ENCODE measurements around the gene NEUROG1. TPM values are rescaled to one million over a fixed set of nuclear protein-coding genes. Genes with fewer than 3 reads are reported as not detected.

Gene NEUROG1
- total and polyA plus RNA-seq, 2 donors, result not detected

GRCh38 chr5:135569755-135570452, 34.1 kb upstream of the NEUROG1 start:
- no peak overlapping the region for H3K4me3 ChIP-seq (ENCODE audit: low read depth, low read length)
- no peaks in the 10 kb centered on the region for H3K4me1 ChIP-seq (ENCODE audit: insufficient read depth)
- no peak overlapping the region for H3K27ac ChIP-seq (ENCODE audit: low read depth)
- no peaks in the 10 kb centered on the region for H3K36me3 ChIP-seq (ENCODE audit: insufficient read depth)
- 63% methylated on average over 10 of the region's 10 CpGs for WGBS
- DNase-seq (ENCODE audit: extremely low spot score), result no peak

- peak; percentile 36 for DNase-seq (ENCODE audit: extremely low spot score)
- Histone ChIP-seq H3K4me1 (ENCODE audit: insufficient read depth) (no peaks in the 10 kb centered on the region), H3K4me3 (ENCODE audit: low read depth, low read length) (no peak overlapping the region), H3K36me3 (ENCODE audit: insufficient read depth) (no peaks in the 10 kb centered on the region), H3K27ac (ENCODE audit: low read depth) (no peak overlapping the region)
- 84% methylated on average over 5 of the region's 5 CpGs for WGBS
Measured at GRCh38 chr5:135568923-135569360, 33.2 kb upstream of the NEUROG1 start.

- no peaks in the 10 kb centered on the region for H3K4me1 ChIP-seq (ENCODE audit: insufficient read depth)
- no peak for DNase-seq (ENCODE audit: extremely low spot score)
- H3K27ac ChIP-seq (ENCODE audit: low read depth), result no peak overlapping the region
- no peaks in the 10 kb centered on the region for H3K36me3 ChIP-seq (ENCODE audit: insufficient read depth)
- WGBS, result 82% methylated on average over 6 of the region's 6 CpGs
- no peak overlapping the region for H3K4me3 ChIP-seq (ENCODE audit: low read depth, low read length)
Measured at GRCh38 chr5:135568246-135568645, 32.5 kb upstream of the NEUROG1 start.

- Histone ChIP-seq H3K27ac (ENCODE audit: low read depth) (no peak overlapping the region), H3K4me3 (ENCODE audit: low read depth, low read length) (no peak overlapping the region), H3K4me1 (ENCODE audit: insufficient read depth) (no peaks in the 10 kb centered on the region), H3K36me3 (ENCODE audit: insufficient read depth) (no peaks in the 10 kb centered on the region)
- no peak for DNase-seq (ENCODE audit: extremely low spot score)
- WGBS, result 75% methylated on average over 4 of the region's 4 CpGs
Measured at GRCh38 chr5:135567661-135568060, 31.9 kb upstream of the NEUROG1 start.

GRCh38 chr5:135566422-135567400, 30.9 kb upstream of the NEUROG1 start:
- no peak for DNase-seq (ENCODE audit: extremely low spot score)
- 90% methylated on average over 16 of the region's 16 CpGs for WGBS

GRCh38 chr5:135565725-135566421, 30.1 kb upstream of the NEUROG1 start:
- H3K36me3 ChIP-seq (ENCODE audit: insufficient read depth), result no peaks in the 10 kb centered on the region
- H3K4me3 ChIP-seq (ENCODE audit: low read depth, low read length), result no peak overlapping the region
- H3K27ac ChIP-seq (ENCODE audit: low read depth), result no peak overlapping the region
- no peaks in the 10 kb centered on the region for H3K4me1 ChIP-seq (ENCODE audit: insufficient read depth)
- DNase-seq (ENCODE audit: extremely low spot score), result no peak
- WGBS, result 37% methylated on average over 16 of the region's 16 CpGs

More at GRCh38 chr5:135566422-135567400, 30.9 kb upstream of the NEUROG1 start:
- Histone ChIP-seq H3K27ac (ENCODE audit: low read depth) (no peak overlapping the region), H3K4me3 (ENCODE audit: low read depth, low read length) (no peak overlapping the region), H3K4me1 (ENCODE audit: insufficient read depth) (no peaks in the 10 kb centered on the region), H3K36me3 (ENCODE audit: insufficient read depth) (no peaks in the 10 kb centered on the region)

- DNase-seq (ENCODE audit: extremely low spot score), result no peak
- Histone ChIP-seq H3K27ac (ENCODE audit: low read depth) (no peak overlapping the region), H3K36me3 (ENCODE audit: insufficient read depth) (no peaks in the 10 kb centered on the region), H3K4me3 (ENCODE audit: low read depth, low read length) (no peak overlapping the region), H3K4me1 (ENCODE audit: insufficient read depth) (no peaks in the 10 kb centered on the region)
- 84% methylated on average over 6 of the region's 6 CpGs for WGBS
Measured at GRCh38 chr5:135565266-135565665, 29.5 kb upstream of the NEUROG1 start.

- DNase-seq (ENCODE audit: extremely low spot score), result no peak
- no peaks in the 10 kb centered on the region for H3K36me3 ChIP-seq (ENCODE audit: insufficient read depth)
Measured at GRCh38 chr5:135564331-135564730, 28.6 kb upstream of the NEUROG1 start.

GRCh38 chr5:135561266-135561665, 25.5 kb upstream of the NEUROG1 start:
- DNase-seq (ENCODE audit: extremely low spot score), result no peak
- H3K4me3 ChIP-seq (ENCODE audit: low read depth, low read length), result no peak overlapping the region
- no peaks in the 10 kb centered on the region for H3K4me1 ChIP-seq (ENCODE audit: insufficient read depth)
- no peaks in the 10 kb centered on the region for H3K36me3 ChIP-seq (ENCODE audit: insufficient read depth)
- 91% methylated on average over 6 of the region's 6 CpGs for WGBS
- H3K27ac ChIP-seq (ENCODE audit: low read depth), result no peak overlapping the region

More at GRCh38 chr5:135564331-135564730, 28.6 kb upstream of the NEUROG1 start:
- Histone ChIP-seq H3K4me1 (ENCODE audit: insufficient read depth) (no peaks in the 10 kb centered on the region), H3K4me3 (ENCODE audit: low read depth, low read length) (no peak overlapping the region), H3K27ac (ENCODE audit: low read depth) (no peak overlapping the region)
- 87% methylated on average over 5 of the region's 5 CpGs for WGBS

GRCh38 chr5:135560858-135561257, 25.1 kb upstream of the NEUROG1 start:
- WGBS, result 10% methylated on average over 14 of the region's 14 CpGs
- DNase-seq (ENCODE audit: extremely low spot score), result peak; percentile 70
- Histone ChIP-seq H3K4me3 (ENCODE audit: low read depth, low read length) (no peak overlapping the region), H3K36me3 (ENCODE audit: insufficient read depth) (no peaks in the 10 kb centered on the region), H3K27ac (ENCODE audit: low read depth) (no peak overlapping the region), H3K4me1 (ENCODE audit: insufficient read depth) (no peaks in the 10 kb centered on the region)

- no peaks in the 10 kb centered on the region for H3K36me3 ChIP-seq (ENCODE audit: insufficient read depth)
- DNase-seq (ENCODE audit: extremely low spot score), result no peak
- H3K4me1 ChIP-seq (ENCODE audit: insufficient read depth), result no peaks in the 10 kb centered on the region
- H3K4me3 ChIP-seq (ENCODE audit: low read depth, low read length), result no peak overlapping the region
- no peak overlapping the region for H3K27ac ChIP-seq (ENCODE audit: low read depth)
- 56% methylated on average over 6 of the region's 6 CpGs for WGBS
Measured at GRCh38 chr5:135559354-135559753, 23.6 kb upstream of the NEUROG1 start.

GRCh38 chr5:135557076-135557838, 21.5 kb upstream of the NEUROG1 start:
- no peak overlapping the region for H3K4me3 ChIP-seq (ENCODE audit: low read depth, low read length)
- WGBS, result 79% methylated on average over 11 of the region's 11 CpGs
- no peak for DNase-seq (ENCODE audit: extremely low spot score)
- H3K27ac ChIP-seq (ENCODE audit: low read depth), result no peak overlapping the region
- H3K36me3 ChIP-seq (ENCODE audit: insufficient read depth), result no peaks in the 10 kb centered on the region
- no peaks in the 10 kb centered on the region for H3K4me1 ChIP-seq (ENCODE audit: insufficient read depth)

GRCh38 chr5:135556620-135557019, 20.9 kb upstream of the NEUROG1 start:
- H3K4me3 ChIP-seq (ENCODE audit: low read depth, low read length), result no peak overlapping the region
- no peak for DNase-seq (ENCODE audit: extremely low spot score)
- WGBS, result 71% methylated on average over 7 of the region's 7 CpGs
- no peaks in the 10 kb centered on the region for H3K36me3 ChIP-seq (ENCODE audit: insufficient read depth)
- no peaks in the 10 kb centered on the region for H3K4me1 ChIP-seq (ENCODE audit: insufficient read depth)
- no peak overlapping the region for H3K27ac ChIP-seq (ENCODE audit: low read depth)

Data from urinary bladder (tissue), 4 donors.